ENCODE results near the gene ZBTB8B.

Gene ZBTB8B

GRCh38 chr1:32509939-32510338 lies 45.1 kb downstream of the ZBTB8B start:
- TF ChIP-seq, protein P1, sequence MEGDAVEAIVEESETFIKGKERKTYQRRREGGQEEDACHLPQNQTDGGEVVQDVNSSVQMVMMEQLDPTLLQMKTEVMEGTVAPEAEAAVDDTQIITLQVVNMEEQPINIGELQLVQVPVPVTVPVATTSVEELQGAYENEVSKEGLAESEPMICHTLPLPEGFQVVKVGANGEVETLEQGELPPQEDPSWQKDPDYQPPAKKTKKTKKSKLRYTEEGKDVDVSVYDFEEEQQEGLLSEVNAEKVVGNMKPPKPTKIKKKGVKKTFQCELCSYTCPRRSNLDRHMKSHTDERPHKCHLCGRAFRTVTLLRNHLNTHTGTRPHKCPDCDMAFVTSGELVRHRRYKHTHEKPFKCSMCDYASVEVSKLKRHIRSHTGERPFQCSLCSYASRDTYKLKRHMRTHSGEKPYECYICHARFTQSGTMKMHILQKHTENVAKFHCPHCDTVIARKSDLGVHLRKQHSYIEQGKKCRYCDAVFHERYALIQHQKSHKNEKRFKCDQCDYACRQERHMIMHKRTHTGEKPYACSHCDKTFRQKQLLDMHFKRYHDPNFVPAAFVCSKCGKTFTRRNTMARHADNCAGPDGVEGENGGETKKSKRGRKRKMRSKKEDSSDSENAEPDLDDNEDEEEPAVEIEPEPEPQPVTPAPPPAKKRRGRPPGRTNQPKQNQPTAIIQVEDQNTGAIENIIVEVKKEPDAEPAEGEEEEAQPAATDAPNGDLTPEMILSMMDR (IDR thresholded peaks at IDR 0.05; ENCODE audit: low read depth, low read length, missing control alignments) = no peak
- H3K4me3 ChIP-seq (ENCODE audit: low read depth, low read length) = no peak overlapping the region
- DNase-seq (ENCODE audit: low read depth) = no peak

All from GM12864 (cell line).